Smooth muscle cell (in vitro differentiated cells): ENCODE results near the gene ELOB. TPM values are rescaled to one million over a fixed set of nuclear protein-coding genes. Genes with fewer than 3 reads are reported as not detected.

Experiments used
- DNase-seq: peaks from one replicate; lab custom pipeline; 2025; ENCODE audit not compliant: unreplicated experiment; lab: John Stamatoyannopoulos, UW
- H2AFZ ChIP-seq: fragments of 200-600 bp; sonication (generic); 2 replicates; pipeline ENCODE4 v1.6.0; 2016; ENCODE audit warnings: antibody characterized with exemption, low read depth, mild to moderate bottlenecking
- H3F3A ChIP-seq: fragments of 200-600 bp; sonication (generic); 2 replicates; pipeline ENCODE4 v1.6.0; 2017; ENCODE audit warnings: antibody characterized with exemption, low read depth
- H3K27ac ChIP-seq: fragments of 200-600 bp; sonication (generic); 2 replicates; pipeline ENCODE4 v1.5.1; 2016; ENCODE audit warnings: low read depth, mild to moderate bottlenecking
- H3K27me3 ChIP-seq: fragments of 200-600 bp; sonication (generic); 2 replicates; pipeline ENCODE4 v1.6.1; 2016; ENCODE audit warnings: low read depth, mild to moderate bottlenecking
- H3K36me3 ChIP-seq: fragments of 200-600 bp; sonication (generic); 2 replicates; pipeline ENCODE4 v1.5.1; 2016; ENCODE audit warnings: low read depth
- H3K4me1 ChIP-seq: fragments of 200-600 bp; sonication (generic); 2 replicates; pipeline ENCODE4 v1.5.1; 2016; ENCODE audit warnings: low read depth
- H3K4me2 ChIP-seq: fragments of 200-600 bp; sonication (generic); 2 replicates; pipeline ENCODE4 v1.6.0; 2016; ENCODE audit warnings: mild to moderate bottlenecking
- H3K4me3 ChIP-seq: fragments of 200-600 bp; sonication (generic); 2 replicates; pipeline ENCODE4 v1.5.1; 2016; ENCODE audit warnings: mild to moderate bottlenecking
- H3K79me2 ChIP-seq: fragments of 200-600 bp; sonication (generic); 2 replicates; pipeline ENCODE4 v1.6.0; 2016; ENCODE audit warnings: low read depth, mild to moderate bottlenecking
- H3K9ac ChIP-seq: fragments of 200-600 bp; sonication (generic); 2 replicates; pipeline ENCODE4 v1.6.0; 2016; ENCODE audit warnings: low read depth
- H3K9me3 ChIP-seq: fragments of 200-600 bp; sonication (generic); replicated peaks from 2 replicates; pipeline ENCODE4 v1.5.1; 2016; ENCODE audit warnings: low read depth
- H4K20me1 ChIP-seq: fragments of 200-600 bp; sonication (generic); 2 replicates; pipeline ENCODE4 v1.6.0; 2016; ENCODE audit warnings: low read depth
- WGBS: methylation state at CpG from one replicate; pipeline ENCODE4 v1.1.7; 2016; ENCODE audit warnings: low lambda C conversion rate; 5-methylcytosine and 5-hydroxymethylcytosine counted together
- polyA plus RNA-seq: library from polyadenylated mRNA; unstranded; fragments of >200 nt; fragmentation: Nextera tagmentation; extraction: Ambion mirVana; gene quantifications from 2 replicates; pipeline ENCODE4 v1.2.1, GENCODE V29; 2016
- total RNA-seq: library from RNA; depleted of rRNA; stranded (reverse); fragments of >200 nt; gene quantifications from 2 replicates; pipeline ENCODE4 v1.2.3, GENCODE V29; 2014
- TF ChIP-seq, protein P1 (sequence below): fragments of 200-600 bp; sonication (generic); IDR thresholded peaks from 2 replicates; pipeline ENCODE4 v1.5.1; 2017; ENCODE audit warnings: borderline replicate concordance, mild to moderate bottlenecking, antibody characterized with exemption; ENCODE audit not compliant: insufficient read depth, poor library complexity, severe bottlenecking

Gene ELOB
- total and polyA plus RNA-seq, 2 experiments from 2014 or later = 709 to 1,090 TPM

DNA sequence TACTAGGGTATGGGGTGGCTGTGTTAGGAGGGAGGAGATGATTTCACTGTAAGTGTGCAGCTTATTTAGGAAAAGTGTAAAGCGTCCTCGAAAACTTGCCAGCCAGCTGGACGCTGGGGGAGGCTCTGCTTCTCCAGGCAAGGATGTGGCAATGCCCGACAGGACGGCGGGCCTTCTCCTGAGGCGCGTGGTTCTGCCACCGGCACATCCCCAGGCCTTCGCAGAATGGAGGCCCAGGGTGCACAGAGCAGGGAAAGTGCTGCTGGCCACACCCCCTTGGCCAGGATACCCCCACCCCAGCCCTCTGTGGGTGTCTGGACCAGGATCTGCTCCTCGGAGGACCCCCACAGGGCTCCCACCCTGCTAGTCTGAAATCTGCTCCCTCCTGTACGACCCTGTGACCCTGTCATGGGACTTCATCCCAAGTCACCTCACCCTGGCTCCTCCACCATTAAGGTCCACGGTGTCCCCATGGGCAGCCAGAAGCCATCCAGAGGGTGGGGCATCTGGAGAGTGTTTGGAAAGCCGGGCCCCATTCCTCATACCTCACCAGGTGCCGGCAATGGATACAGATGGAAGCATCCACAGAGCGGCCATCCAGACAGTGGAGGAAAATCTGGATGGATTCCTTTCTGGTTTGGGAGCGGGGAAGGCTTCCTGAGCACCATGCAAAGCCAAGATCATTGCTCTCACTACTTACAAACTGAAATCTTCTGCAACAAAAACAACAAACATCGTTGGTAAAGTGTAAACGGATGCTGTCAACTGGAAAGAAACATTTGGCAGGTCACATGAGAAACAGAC is 33.9 kb downstream of the ELOB start:
- Histone ChIP-seq H3K4me3 (no peak overlapping the region), H3K9ac (no peak overlapping the region), H3F3A (no peaks in the 10 kb centered on the region), H3K27ac (no peak overlapping the region), H4K20me1 (no peaks in the 10 kb centered on the region), H3K27me3 (no peaks in the 10 kb centered on the region), H3K9me3 (no peaks in the 10 kb centered on the region), H2AFZ (no peak overlapping the region), H3K4me2 (no peak overlapping the region), H3K79me2 (no peaks in the 10 kb centered on the region), H3K4me1 (no peaks in the 10 kb centered on the region), H3K36me3 (no peaks in the 10 kb centered on the region)
- TF ChIP-seq, protein P1, sequence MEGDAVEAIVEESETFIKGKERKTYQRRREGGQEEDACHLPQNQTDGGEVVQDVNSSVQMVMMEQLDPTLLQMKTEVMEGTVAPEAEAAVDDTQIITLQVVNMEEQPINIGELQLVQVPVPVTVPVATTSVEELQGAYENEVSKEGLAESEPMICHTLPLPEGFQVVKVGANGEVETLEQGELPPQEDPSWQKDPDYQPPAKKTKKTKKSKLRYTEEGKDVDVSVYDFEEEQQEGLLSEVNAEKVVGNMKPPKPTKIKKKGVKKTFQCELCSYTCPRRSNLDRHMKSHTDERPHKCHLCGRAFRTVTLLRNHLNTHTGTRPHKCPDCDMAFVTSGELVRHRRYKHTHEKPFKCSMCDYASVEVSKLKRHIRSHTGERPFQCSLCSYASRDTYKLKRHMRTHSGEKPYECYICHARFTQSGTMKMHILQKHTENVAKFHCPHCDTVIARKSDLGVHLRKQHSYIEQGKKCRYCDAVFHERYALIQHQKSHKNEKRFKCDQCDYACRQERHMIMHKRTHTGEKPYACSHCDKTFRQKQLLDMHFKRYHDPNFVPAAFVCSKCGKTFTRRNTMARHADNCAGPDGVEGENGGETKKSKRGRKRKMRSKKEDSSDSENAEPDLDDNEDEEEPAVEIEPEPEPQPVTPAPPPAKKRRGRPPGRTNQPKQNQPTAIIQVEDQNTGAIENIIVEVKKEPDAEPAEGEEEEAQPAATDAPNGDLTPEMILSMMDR = no peak
- DNase-seq = no peak
- WGBS = 94% methylated on average over 17 of the region's 19 CpGs

DNA sequence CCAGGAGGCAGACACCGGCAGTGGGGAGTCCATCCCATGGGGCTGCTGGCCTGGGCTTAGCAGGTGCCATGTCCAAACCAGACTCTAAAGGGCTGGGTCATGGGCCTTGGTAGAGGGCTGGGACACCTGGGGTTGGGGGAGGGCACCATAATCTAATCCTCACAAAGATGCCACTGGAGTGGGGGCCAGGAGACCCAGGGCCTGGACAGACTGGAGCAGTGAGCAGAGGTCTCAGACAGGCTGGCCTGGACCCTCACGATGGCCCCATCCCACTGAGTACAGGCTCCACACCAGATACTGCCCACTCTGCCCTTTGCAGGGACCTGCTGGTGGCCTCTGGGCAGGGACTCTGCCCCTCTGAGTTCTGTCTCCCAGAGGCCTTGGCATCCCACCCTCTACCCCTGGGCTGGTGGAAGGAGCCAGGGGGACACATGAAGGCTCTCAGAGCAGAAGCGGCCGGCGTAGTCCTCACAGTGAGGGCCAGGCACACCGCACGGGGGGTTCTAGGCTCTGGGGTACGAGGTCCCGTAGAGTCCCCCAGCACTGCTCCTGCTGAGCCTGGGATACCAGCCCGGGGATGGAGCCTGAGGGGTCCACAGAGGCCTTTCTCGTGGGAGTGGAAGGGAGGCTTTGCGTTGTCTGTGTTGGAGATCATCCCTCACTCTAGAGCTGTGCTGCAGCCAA is 34.6 kb downstream of the ELOB start:
- TF ChIP-seq, protein P1 = no peak
- Histone ChIP-seq H4K20me1 (no peaks in the 10 kb centered on the region), H3K9me3 (no peaks in the 10 kb centered on the region), H3K4me2 (no peak overlapping the region), H3K27me3 (no peaks in the 10 kb centered on the region), H3F3A (no peaks in the 10 kb centered on the region), H3K36me3 (no peaks in the 10 kb centered on the region), H3K4me1 (no peaks in the 10 kb centered on the region), H3K79me2 (no peaks in the 10 kb centered on the region), H3K27ac (no peak overlapping the region), H3K4me3 (no peak overlapping the region), H2AFZ (no peak overlapping the region), H3K9ac (no peak overlapping the region)
- no peak for DNase-seq
- 93% methylated on average over 11 of the region's 12 CpGs for WGBS

DNA sequence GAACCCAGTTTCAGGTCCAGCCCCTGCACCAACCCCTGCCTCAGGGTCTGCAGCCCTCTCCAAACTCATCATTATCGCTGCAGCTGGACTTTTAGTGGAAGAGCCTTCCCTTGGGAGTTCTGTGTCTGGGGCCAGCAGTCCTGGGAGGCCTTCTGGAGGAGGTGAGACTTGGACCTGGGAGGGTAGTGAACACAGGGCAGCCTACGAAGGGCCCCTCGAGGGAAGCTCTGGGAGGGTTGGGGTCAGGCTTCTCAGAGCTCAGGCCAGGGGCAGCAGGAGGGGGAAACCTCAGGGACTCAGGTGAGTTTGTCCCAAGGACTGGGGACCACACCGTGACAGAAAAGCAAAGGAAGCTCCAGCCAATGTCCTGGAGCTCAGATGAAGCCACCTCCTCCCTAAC is 35.9 kb downstream of the ELOB start:
- TF ChIP-seq, protein P1 = no peak
- WGBS = 92% methylated on average over 4 of the region's 4 CpGs

DNA sequence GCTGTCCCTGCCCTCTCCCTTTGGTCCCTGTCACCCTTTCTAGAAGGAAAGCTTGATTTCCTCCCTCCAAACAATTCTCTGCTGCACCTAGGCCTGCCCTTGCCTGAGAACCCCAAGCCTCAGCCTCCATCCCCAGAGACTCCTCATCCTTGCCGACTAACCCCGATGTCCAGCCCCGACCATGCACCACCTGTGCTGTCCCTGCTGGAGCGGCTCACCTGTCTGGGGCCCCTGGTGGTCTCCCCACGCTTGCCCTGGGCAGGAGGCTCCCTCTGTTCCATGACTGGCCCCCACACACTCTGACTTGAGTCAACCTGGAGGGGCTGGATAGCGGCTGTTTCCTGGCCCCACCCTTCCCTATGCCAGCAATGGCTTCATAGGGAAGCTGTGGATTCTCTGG is 36.6 kb downstream of the ELOB start:
- Histone ChIP-seq H3F3A (no peaks in the 10 kb centered on the region), H3K4me3 (no peak overlapping the region), H3K9me3 (no peaks in the 10 kb centered on the region), H3K36me3 (no peaks in the 10 kb centered on the region), H4K20me1 (no peaks in the 10 kb centered on the region), H2AFZ (no peak overlapping the region), H3K79me2 (no peaks in the 10 kb centered on the region), H3K27ac (no peak overlapping the region), H3K9ac (no peak overlapping the region), H3K4me2 (no peak overlapping the region), H3K27me3 (no peaks in the 10 kb centered on the region), H3K4me1 (no peaks in the 10 kb centered on the region)
- TF ChIP-seq, protein P1 = no peak
- DNase-seq = no peak
- 95% methylated on average over 6 of the region's 6 CpGs for WGBS

More for the DNA sequence above, 35.9 kb downstream of the ELOB start:
- Histone ChIP-seq H3K36me3 (no peaks in the 10 kb centered on the region), H3K4me2 (no peak overlapping the region), H3F3A (no peaks in the 10 kb centered on the region), H3K4me3 (no peak overlapping the region), H3K9me3 (no peaks in the 10 kb centered on the region), H4K20me1 (no peaks in the 10 kb centered on the region), H2AFZ (no peak overlapping the region), H3K9ac (no peak overlapping the region), H3K4me1 (no peaks in the 10 kb centered on the region), H3K27me3 (no peaks in the 10 kb centered on the region), H3K27ac (no peak overlapping the region), H3K79me2 (no peaks in the 10 kb centered on the region)
- no peak for DNase-seq
